NT2/D1 (cell line): ENCODE data around the gene PYGO2.
A peak's percentile ranks its signal among the peaks of the same experiment; 100 is the strongest.

Experiments used
- DNase-seq: peaks from one replicate; pipeline ENCODE4 v3.0.0-alpha.2; 2011; ENCODE audit warnings: low read depth, low spot score
- H3K27me3 ChIP-seq: 2 replicates; pipeline ENCODE4 v1.6.0; 2011; ENCODE audit warnings: mild to moderate bottlenecking; ENCODE audit not compliant: insufficient read length, insufficient read depth
- H3K36me3 ChIP-seq: 2 replicates; pipeline ENCODE4 v1.6.1; 2011; ENCODE audit warnings: mild to moderate bottlenecking, low read length, mixed read lengths; ENCODE audit not compliant: insufficient read depth, insufficient read length
- H3K4me1 ChIP-seq: 2 replicates; pipeline ENCODE4 v1.5.1; 2011; ENCODE audit not compliant: insufficient read depth, insufficient read length
- H3K4me3 ChIP-seq: 2 replicates; pipeline ENCODE4 v1.5.1; 2011; ENCODE audit warnings: low read depth; ENCODE audit not compliant: insufficient read length
- H3K9ac ChIP-seq: 2 replicates; pipeline ENCODE4 v1.6.0; 2011; ENCODE audit warnings: low read depth; ENCODE audit not compliant: insufficient read length
- H3K9me3 ChIP-seq: 2 replicates; pipeline ENCODE4 v1.5.1; 2011; ENCODE audit warnings: mild to moderate bottlenecking, low read length; ENCODE audit not compliant: insufficient read depth
- SUZ12 ChIP-seq: IDR thresholded peaks from 2 replicates; pipeline ENCODE4 v1.6.1; 2011; ENCODE audit not compliant: insufficient read length, insufficient read depth; ENCODE audit errors: extremely low read depth
- YY1 ChIP-seq: IDR thresholded peaks from 2 replicates; pipeline ENCODE4 v1.6.1; 2011; ENCODE audit not compliant: insufficient read length, insufficient read depth
- ZNF274 ChIP-seq: IDR thresholded peaks from 2 replicates; pipeline ENCODE4 v1.6.1; 2011; ENCODE audit warnings: mild to moderate bottlenecking, low read depth, low read length

PYGO2 gene

GRCh38 chr1:154952664-154953063 lies 8.9 kb downstream of the PYGO2 start:
- no peaks in the 10 kb centered on the region for H3K9me3 ChIP-seq
- no peak overlapping the region for H3K9ac ChIP-seq
- no peaks in the 10 kb centered on the region for H3K27me3 ChIP-seq
- peaks cover 18% of the 10 kb centered on the region for H3K36me3 ChIP-seq
- no peak for DNase-seq
- H3K4me3 ChIP-seq: no peak overlapping the region
- TF ChIP-seq ZNF274: no peak
- TF ChIP-seq YY1: no peak
- no peak for TF ChIP-seq SUZ12
- peaks cover 14% of the 10 kb centered on the region for H3K4me1 ChIP-seq

- no peaks in the 10 kb centered on the region for H3K27me3 ChIP-seq
- peaks cover 14% of the 10 kb centered on the region for H3K4me1 ChIP-seq
- peak overlapping the region; percentile 13 for H3K9ac ChIP-seq
- TF ChIP-seq YY1 (no peak), ZNF274 (no peak), SUZ12 (no peak)
- no peak overlapping the region for H3K4me3 ChIP-seq
- H3K36me3 ChIP-seq: peaks cover 24% of the 10 kb centered on the region
- H3K9me3 ChIP-seq: no peaks in the 10 kb centered on the region
- DNase-seq: no peak
Observed at GRCh38 chr1:154951901-154952657, 9.5 kb downstream of the PYGO2 start.

- H3K9ac ChIP-seq: no peak overlapping the region
- DNase-seq: no peak
Observed at GRCh38 chr1:154948079-154948478, 13.5 kb downstream of the PYGO2 start.

GRCh38 chr1:154945962-154946850 lies 15.4 kb downstream of the PYGO2 start:
- Histone ChIP-seq H3K36me3 (peaks cover 31% of the 10 kb centered on the region), H3K9ac (no peak overlapping the region), H3K27me3 (no peaks in the 10 kb centered on the region), H3K4me3 (no peak overlapping the region), H3K4me1 (peaks cover 25% of the 10 kb centered on the region), H3K9me3 (no peaks in the 10 kb centered on the region)
- TF ChIP-seq SUZ12 (no peak), YY1 (no peak), ZNF274 (no peak)
- no peak for DNase-seq

More at GRCh38 chr1:154948079-154948478, 13.5 kb downstream of the PYGO2 start:
- Histone ChIP-seq H3K27me3 (no peaks in the 10 kb centered on the region), H3K9me3 (no peaks in the 10 kb centered on the region), H3K4me3 (no peak overlapping the region), H3K36me3 (peaks cover 34% of the 10 kb centered on the region), H3K4me1 (peaks cover 10% of the 10 kb centered on the region)
- TF ChIP-seq SUZ12: no peak

- Histone ChIP-seq H3K4me1 (peaks cover 29% of the 10 kb centered on the region), H3K9me3 (no peaks in the 10 kb centered on the region), H3K9ac (no peak overlapping the region), H3K27me3 (no peaks in the 10 kb centered on the region), H3K36me3 (peaks cover 22% of the 10 kb centered on the region), H3K4me3 (no peak overlapping the region)
- TF ChIP-seq SUZ12: no peak
- no peak for TF ChIP-seq YY1
- no peak for TF ChIP-seq ZNF274
- DNase-seq: no peak
Observed at GRCh38 chr1:154945160-154945961, 16.2 kb downstream of the PYGO2 start.

- Histone ChIP-seq H3K4me1 (peaks cover 34% of the 10 kb centered on the region), H3K27me3 (no peaks in the 10 kb centered on the region), H3K9me3 (no peaks in the 10 kb centered on the region), H3K4me3 (no peak overlapping the region), H3K9ac (peak overlapping the region; percentile 36), H3K36me3 (peaks cover 21% of the 10 kb centered on the region)
- no peak for TF ChIP-seq YY1
- TF ChIP-seq ZNF274: no peak
- no peak for DNase-seq
Observed at GRCh38 chr1:154944401-154945159, 17.0 kb downstream of the PYGO2 start.
